Transverse colon (tissue), 4 donors: ENCODE measurements around the gene PCSK5. TPM values are rescaled to one million over a fixed set of nuclear protein-coding genes. Genes with fewer than 3 reads are reported as not detected.
A peak's percentile ranks its signal among the peaks of the same experiment; 100 is the strongest.

Experiments
- DNase-seq: peaks from one replicate; pipeline ENCODE4 v3.0.0-alpha.2; 2019
- H3K27ac ChIP-seq, 4 donors: fragments of 200-600 bp; sonication (generic); 2 replicates each; pipeline ENCODE4 v1.5.1; 2016 to 2018; ENCODE audit warnings: inconsistent platforms in 4 of 4
- H3K27me3 ChIP-seq: fragments of 200-600 bp; sonication (generic); 2 replicates; pipeline ENCODE4 v1.5.1; 2017; ENCODE audit warnings: inconsistent platforms
- H3K36me3 ChIP-seq, 4 donors: fragments of 200-600 bp; sonication (generic); 2 replicates each; pipeline ENCODE4 v1.5.1; 2017 to 2019; ENCODE audit warnings: inconsistent platforms in 4 of 4
- H3K4me1 ChIP-seq, 4 donors: fragments of 200-600 bp; sonication (generic); 2 replicates each; pipeline ENCODE4 v1.5.1; 2017 to 2020; ENCODE audit warnings: inconsistent platforms in 4 of 4
- H3K4me3 ChIP-seq, 4 donors: fragments of 200-600 bp; sonication (generic); 1 replicate in 1 of 4; 2 replicates in 3 of 4; pipeline versions ENCODE4 v1.5.1 to v1.6.1; 2017 to 2019; ENCODE audit warnings: inconsistent platforms in 4 of 4
- H3K9me3 ChIP-seq, 2 donors: fragments of 200-600 bp; sonication (generic); 2 replicates each; pipeline ENCODE4 v1.5.1; 2017 to 2019; ENCODE audit warnings: inconsistent platforms in 2 of 2
- EP300 ChIP-seq: sonication (generic); formaldehyde crosslinking; IDR thresholded peaks from one replicate; pipeline ENCODE4 v1.6.1; 2017; ENCODE audit warnings: antibody characterized with exemption, low read depth
- POLR2A ChIP-seq: fragments of 450-650 bp; IDR thresholded peaks from one replicate; pipeline ENCODE4 v1.6.1; 2016; ENCODE audit warnings: antibody characterized with exemption, mild to moderate bottlenecking, moderate library complexity
- POLR2AphosphoS5 ChIP-seq, 3 donors: sonication (generic); formaldehyde crosslinking; IDR thresholded peaks; one replicate each; pipeline ENCODE4 v1.6.1; 2016; ENCODE audit warnings: antibody characterized with exemption in 3 of 3
- WGBS, 2 donors: methylation state at CpG; one replicate each; pipeline ENCODE4 v1.1.5; 2018; ENCODE audit warnings: low coverage in 1 of 2; 5-methylcytosine and 5-hydroxymethylcytosine counted together
- in situ Hi-C, 4 donors: fragments of 200-750 bp; cut with MboI; loops; one replicate each; pipeline versions ENCODE4 v1.15.0 to v1.15.1; 2017; ENCODE audit warnings: low sequenced_read_pairs in 3 of 4, low pct_ligation_motif_present in 1 of 4, low pct_unique_long_range_greater_than_20kb in 1 of 4
- intact Hi-C: fragments of 100-400 bp; cut with DNase I; formaldehyde crosslinking; loops from one replicate; pipeline ENCODE4 v1.15.1; 2023; ENCODE audit warnings: low total_unique reads
- total RNA-seq, 4 donors: library from RNA; depleted of rRNA; stranded (reverse); fragments of >200 nt; gene quantifications; one replicate each; pipeline ENCODE4 v1.1.0, GENCODE V29; 2016
- TF ChIP-seq, protein P1 (sequence below), 5 experiments: fragments of 200-600 bp in 3 of 5; fragments of 450-650 bp in 2 of 5; sonication (generic) in 3 of 5; IDR thresholded peaks; 1 replicate in 2 of 5; 2 replicates in 3 of 5; pipeline ENCODE4 v1.5.1; 2016 to 2017; ENCODE audit warnings: antibody characterized with exemption in 5 of 5, inconsistent platforms in 3 of 5, mild to moderate bottlenecking in 2 of 5, moderate library complexity in 1 of 5

The PCSK5 gene
- total RNA-seq, 4 donors from 2014 or later: 110 to 248 (median 127) TPM

- in situ Hi-C loops (no loop called here), intact Hi-C loops (no loop called here)
- 83 to 85% methylated on average over 5 to 6 of the region's 6 CpGs for WGBS, 2 donors
- Histone ChIP-seq H3K4me3 (no peak overlapping the region), H3K36me3 (no peaks in the 10 kb centered on the region), H3K9me3 (no peaks in the 10 kb centered on the region), H3K27me3 (no peaks in the 10 kb centered on the region), H3K27ac (no peak overlapping the region), H3K4me1 (peaks cover 11 to 25% (median 22%) of the 10 kb centered on the region in 4 donors)
- DNase-seq: no peak
- TF ChIP-seq, protein P1, sequence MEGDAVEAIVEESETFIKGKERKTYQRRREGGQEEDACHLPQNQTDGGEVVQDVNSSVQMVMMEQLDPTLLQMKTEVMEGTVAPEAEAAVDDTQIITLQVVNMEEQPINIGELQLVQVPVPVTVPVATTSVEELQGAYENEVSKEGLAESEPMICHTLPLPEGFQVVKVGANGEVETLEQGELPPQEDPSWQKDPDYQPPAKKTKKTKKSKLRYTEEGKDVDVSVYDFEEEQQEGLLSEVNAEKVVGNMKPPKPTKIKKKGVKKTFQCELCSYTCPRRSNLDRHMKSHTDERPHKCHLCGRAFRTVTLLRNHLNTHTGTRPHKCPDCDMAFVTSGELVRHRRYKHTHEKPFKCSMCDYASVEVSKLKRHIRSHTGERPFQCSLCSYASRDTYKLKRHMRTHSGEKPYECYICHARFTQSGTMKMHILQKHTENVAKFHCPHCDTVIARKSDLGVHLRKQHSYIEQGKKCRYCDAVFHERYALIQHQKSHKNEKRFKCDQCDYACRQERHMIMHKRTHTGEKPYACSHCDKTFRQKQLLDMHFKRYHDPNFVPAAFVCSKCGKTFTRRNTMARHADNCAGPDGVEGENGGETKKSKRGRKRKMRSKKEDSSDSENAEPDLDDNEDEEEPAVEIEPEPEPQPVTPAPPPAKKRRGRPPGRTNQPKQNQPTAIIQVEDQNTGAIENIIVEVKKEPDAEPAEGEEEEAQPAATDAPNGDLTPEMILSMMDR (IDR thresholded peaks at IDR 0.05): no peak
- TF ChIP-seq POLR2AphosphoS5 (IDR thresholded peaks at IDR 0.05) (no peak), EP300 (no peak), POLR2A (no peak)
Measured at GRCh38 chr9:76378367-76379073, 488.0 kb downstream of the PCSK5 start.

- in situ Hi-C loops (no loop called here), intact Hi-C loops (no loop called here)
- WGBS, 2 donors: 40 to 46% methylated on average over 1 to 2 of the region's 2 CpGs
- DNase-seq: no peak
- peaks cover 7 to 15% (median 12%) of the 10 kb centered on the region in 4 donors for H3K4me1 ChIP-seq
- no peaks in the 10 kb centered on the region for H3K27me3 ChIP-seq
- no peak overlapping the region for H3K27ac ChIP-seq
- no peaks in the 10 kb centered on the region for H3K9me3 ChIP-seq
- TF ChIP-seq, protein P1 (IDR thresholded peaks at IDR 0.05): no peak
- TF ChIP-seq EP300 (no peak), POLR2A (no peak), POLR2AphosphoS5 (IDR thresholded peaks at IDR 0.05) (no peak)
- H3K4me3 ChIP-seq: no peak overlapping the region
- no peaks in the 10 kb centered on the region for H3K36me3 ChIP-seq
Measured at GRCh38 chr9:76379494-76379893, 489.0 kb downstream of the PCSK5 start.

- TF ChIP-seq POLR2AphosphoS5 (IDR thresholded peaks at IDR 0.05) (no peak), EP300 (no peak), POLR2A (no peak)
- TF ChIP-seq, protein P1 (IDR thresholded peaks at IDR 0.05): no peak
- in situ Hi-C loops: no loop called here
- no peaks in the 10 kb centered on the region for H3K27me3 ChIP-seq
- H3K4me3 ChIP-seq: no peak overlapping the region
- peaks cover 0 to 21% (median 13%) of the 10 kb centered on the region in 4 donors for H3K4me1 ChIP-seq
- no peaks in the 10 kb centered on the region for H3K9me3 ChIP-seq
- DNase-seq: no peak
- intact Hi-C loops: no loop called here
- H3K27ac ChIP-seq: no peak overlapping the region
- WGBS, 2 donors: 36 to 43% methylated on average over 1 of the region's 1 CpG
- H3K36me3 ChIP-seq: peaks cover 0 to 16% (median 7%) of the 10 kb centered on the region in 4 donors
Measured at GRCh38 chr9:76390656-76391055, 500.2 kb downstream of the PCSK5 start.

DNA sequence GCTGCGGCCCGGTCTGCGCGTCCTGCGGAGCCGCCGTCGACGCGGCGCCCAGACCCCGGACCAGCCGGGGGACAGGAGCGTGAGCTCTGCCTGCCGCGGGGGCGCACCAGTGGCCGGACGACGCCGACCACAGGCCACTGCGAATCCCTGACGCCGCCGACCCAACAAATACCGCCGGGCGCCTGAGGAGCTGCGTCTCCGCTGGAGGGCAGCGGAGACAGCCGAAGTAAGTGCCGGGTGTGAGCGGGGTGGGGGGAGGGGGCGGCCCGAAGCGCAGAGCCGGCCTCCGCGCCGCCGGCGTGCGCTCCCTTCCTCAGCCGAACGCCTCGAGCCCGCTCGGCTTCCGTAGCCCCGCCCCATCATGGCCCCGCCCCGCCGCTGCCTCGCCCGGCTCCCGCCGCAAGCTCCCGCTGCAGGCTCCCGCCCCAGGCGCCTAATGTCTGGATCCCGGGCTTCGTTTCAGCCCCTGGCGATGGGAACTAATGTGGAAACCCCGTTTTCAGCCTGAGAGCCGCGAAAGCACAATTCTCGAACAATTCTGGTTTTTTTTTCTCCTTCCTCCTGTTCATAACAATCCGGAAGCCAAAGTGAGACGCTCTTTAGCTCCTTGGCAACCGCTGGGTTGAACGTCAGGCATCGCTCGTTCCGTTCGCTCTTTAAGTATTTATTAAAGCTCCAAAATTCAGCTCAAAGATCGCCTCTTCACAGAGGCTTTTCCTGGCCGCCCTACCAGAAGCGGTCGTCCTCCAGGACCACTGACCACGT lies 503.9 kb downstream of the PCSK5 start, which contains the start of gene RFK:
Gene RFK (minus strand): TSS at position 232 of the 765 bp plus-strand sequence. CDS start 255 bp downstream, outside the sequence.
- Histone ChIP-seq H3K27me3 (no peaks in the 10 kb centered on the region), H3K36me3 (no peaks in the 10 kb centered on the region), H3K9me3 (no peaks in the 10 kb centered on the region), H3K4me1 (peaks cover 0 to 27% (median 15%) of the 10 kb centered on the region in 4 donors), H3K4me3 (peak within 1 kb of the TSS; percentile 72 to 99 (median 79)), H3K27ac (peak within 1 kb of the TSS; percentile 94 to 98 (median 96))
- DNase-seq: peak; percentile 96
- in situ Hi-C loops: no loop called here
- intact Hi-C loops: no loop called here
- 0% methylated on average over 1 to 71 of the region's 81 CpGs for WGBS, 2 donors
- TF ChIP-seq, protein P1 (IDR thresholded peaks at IDR 0.05): peak; percentile 17 to 60 (median 40)
- TF ChIP-seq POLR2AphosphoS5 (IDR thresholded peaks at IDR 0.05) (peak; percentile 40 to 84 (median 75)), POLR2A (peak; percentile 92), EP300 (no peak)
